PC-3 (cell line): Measurements from ENCODE around the gene ST6GALNAC1. TPM values are rescaled to one million over a fixed set of nuclear protein-coding genes. Genes with fewer than 3 reads are reported as not detected.

Experiments used
- ATAC-seq: fragments of 200-7000 bp; cut with Tn5 transposase; 2 replicates; pipeline ENCODE4 v1.9.1; 2020; ENCODE audit warnings: mild to moderate bottlenecking, moderate library complexity
- BruUV-seq: library from RNA; stranded (reverse); fragments of 400-500 nt; replicated peaks from 2 replicates; lab custom pipeline; 2021; lab: Mats Ljungman, UMichigan
- CTCF ChIA-PET: fragments of 300-600 bp; sonication (Branson Sonifier 250); formaldehyde crosslinking; loops from one replicate; lab custom pipeline; 2022; ENCODE audit warnings: antibody characterized with exemption; lab: Charles Lee
- POLR2A ChIA-PET: fragments of 300-600 bp; sonication (Branson Sonifier 250); formaldehyde crosslinking; loops from one replicate; lab custom pipeline; 2022; ENCODE audit warnings: antibody characterized with exemption; ENCODE audit not compliant: unreplicated experiment; lab: Charles Lee
- DNase-seq: peaks from one replicate; pipeline ENCODE4 v3.0.0-alpha.2; 2015
- H2AFZ ChIP-seq: fragments of 300-600 bp; sonication (generic); 2 replicates; pipeline ENCODE4 v1.6.0; 2016; ENCODE audit warnings: antibody characterized with exemption, low read length
- H3F3A ChIP-seq: fragments of 300-600 bp; sonication (generic); one replicate; pipeline ENCODE4 v1.6.0; 2017; ENCODE audit warnings: antibody characterized with exemption, low read length, control low read depth, mild to moderate bottlenecking; ENCODE audit not compliant: unreplicated experiment
- H3K27ac ChIP-seq: fragments of 300-600 bp; sonication (generic); 2 replicates; pipeline ENCODE4 v1.5.1; 2016; ENCODE audit warnings: mild to moderate bottlenecking, low read length
- H3K27me3 ChIP-seq: fragments of 300-600 bp; sonication (generic); 2 replicates; pipeline ENCODE4 v1.6.1; 2016; ENCODE audit warnings: low read length, mixed read lengths
- H3K36me3 ChIP-seq: fragments of 300-600 bp; sonication (generic); 2 replicates; pipeline ENCODE4 v1.6.1; 2016; ENCODE audit warnings: low read depth, mixed run types, low read length, mixed read lengths
- H3K4me1 ChIP-seq: fragments of 300-600 bp; sonication (generic); 2 replicates; pipeline ENCODE4 v1.5.1; 2016; ENCODE audit warnings: low read length; ENCODE audit not compliant: insufficient read depth
- H3K4me2 ChIP-seq: fragments of 300-600 bp; sonication (generic); 2 replicates; pipeline ENCODE4 v1.6.0; 2016; ENCODE audit warnings: low read length
- H3K4me3 ChIP-seq: fragments of 300-600 bp; sonication (generic); 2 replicates; pipeline ENCODE4 v1.5.1; 2016; ENCODE audit warnings: mild to moderate bottlenecking, low read length, mixed read lengths
- H3K79me2 ChIP-seq: fragments of 300-600 bp; sonication (generic); 2 replicates; pipeline ENCODE4 v1.6.1; 2017; ENCODE audit warnings: low read length, mixed read lengths
- H3K9ac ChIP-seq: fragments of 300-600 bp; sonication (generic); 2 replicates; pipeline ENCODE4 v1.6.0; 2016; ENCODE audit warnings: mild to moderate bottlenecking, low read length
- H3K9me2 ChIP-seq: fragments of 300-600 bp; sonication (generic); replicated peaks from 2 replicates; pipeline ENCODE4 v1.6.1; 2016; ENCODE audit warnings: mixed run types, low read length, mixed read lengths
- H3K9me3 ChIP-seq: fragments of 300-600 bp; sonication (generic); 2 replicates; pipeline ENCODE4 v1.6.1; 2016; ENCODE audit warnings: low read length, mixed read lengths
- H4K20me1 ChIP-seq: fragments of 300-600 bp; sonication (generic); 2 replicates; pipeline ENCODE4 v1.6.1; 2016; ENCODE audit warnings: low read length, mixed read lengths
- CTCF ChIP-seq: fragments of 300-600 bp; sonication (generic); conservative IDR thresholded peaks from 2 replicates; pipeline ENCODE4 v1.5.1; 2017; ENCODE audit warnings: antibody characterized with exemption, low read depth, mild to moderate bottlenecking, low read length
- EZH2 ChIP-seq: fragments of 300-600 bp; sonication (generic); IDR thresholded peaks from one replicate; pipeline ENCODE4 v1.6.1; 2017; ENCODE audit warnings: antibody characterized with exemption, mild to moderate bottlenecking, low read length; ENCODE audit not compliant: unreplicated experiment
- EZH2phosphoT487 ChIP-seq: fragments of 300-600 bp; sonication (generic); IDR thresholded peaks from 2 replicates; pipeline ENCODE4 v1.6.1; 2018; ENCODE audit warnings: mild to moderate bottlenecking, antibody characterized with exemption, low read length, borderline replicate concordance
- intact Hi-C: fragments of 100-400 bp; cut with micrococcal nuclease; formaldehyde crosslinking; loops from 2 replicates; pipeline ENCODE4 v1.9.0; 2023
- total RNA-seq: library from RNA; depleted of rRNA; stranded (reverse); fragments of >200 nt; gene quantifications from 2 replicates; pipeline ENCODE4 v1.2.3, GENCODE V29; 2014

ST6GALNAC1 gene
- total RNA-seq, 1 experiment from 2014 or later = 4.1 TPM

GRCh38 chr17:76642032-76642561, 1.5 kb downstream of the ST6GALNAC1 start:
- BruUV-seq = no TSS peak

GRCh38 chr17:76641501-76641900, 2.1 kb downstream of the ST6GALNAC1 start:
- 0 out of 2 replicates have a peak overlapping the region, but pooled peaks have one; percentile 1 for H3K27ac ChIP-seq
- no peaks in the 10 kb centered on the region for H3K79me2 ChIP-seq
- no peaks in the 10 kb centered on the region for H3K36me3 ChIP-seq
- H3K27me3 ChIP-seq = no peaks in the 10 kb centered on the region
- CTCF ChIA-PET = no interaction called here
- no peak overlapping the region for H3K4me3 ChIP-seq
- no peak overlapping the region for H2AFZ ChIP-seq
- DNase-seq (peak; percentile 98), ATAC-seq (peak; percentile 88)
- H3K4me2 ChIP-seq = peak overlapping the region; percentile 38
- H3K9ac ChIP-seq = no peak overlapping the region
- POLR2A ChIA-PET = no interaction called here
- H3F3A ChIP-seq = no peaks in the 10 kb centered on the region
- no peaks in the 10 kb centered on the region for H4K20me1 ChIP-seq
- intact Hi-C loops = loop anchor here (10.0 kb wide), 1 partner anchor 73 kb away; the partner anchor contains the start of gene MXRA7
- H3K9me3 ChIP-seq = no peaks in the 10 kb centered on the region
- H3K9me2 ChIP-seq = no peaks in the 10 kb centered on the region
- H3K4me1 ChIP-seq = peaks cover 28% of the 10 kb centered on the region
- TF ChIP-seq CTCF (no peak), EZH2phosphoT487 (no peak), EZH2 (no peak)
- BruUV-seq = no TSS peak

More at GRCh38 chr17:76642032-76642561, 1.5 kb downstream of the ST6GALNAC1 start:
- Histone ChIP-seq H4K20me1 (no peaks in the 10 kb centered on the region), H3K27me3 (no peaks in the 10 kb centered on the region), H3K9me3 (no peaks in the 10 kb centered on the region), H2AFZ (no peak overlapping the region), H3K4me2 (no peak overlapping the region), H3K9me2 (no peaks in the 10 kb centered on the region), H3K36me3 (no peaks in the 10 kb centered on the region), H3K4me1 (peaks cover 28% of the 10 kb centered on the region), H3K9ac (no peak overlapping the region), H3F3A (no peaks in the 10 kb centered on the region), H3K27ac (no peak overlapping the region), H3K4me3 (no peak overlapping the region), H3K79me2 (no peaks in the 10 kb centered on the region)
- ChIA-PET CTCF (no interaction called here), POLR2A (no interaction called here)
- no peak for ATAC-seq
- DNase-seq = no peak
- intact Hi-C loops = loop anchor here (10.0 kb wide), 1 partner anchor 73 kb away; the partner anchor contains the start of gene MXRA7
- TF ChIP-seq CTCF (no peak), EZH2phosphoT487 (no peak), EZH2 (no peak)
